ENCODE measurements around the gene TLE6. TPM values are rescaled to one million over a fixed set of nuclear protein-coding genes. Genes with fewer than 3 reads are reported as not detected.
A peak's percentile ranks its signal among the peaks of the same experiment; 100 is the strongest.

The TLE6 gene
- total and polyA plus RNA-seq, 10 of the 15 experiments (the other 5 are each of a cell fraction or from before 2014, with no cell fraction given) = 2.7 to 13.8 (median 6.4) TPM

GRCh38 chr19:2977001-2977745 lies at the start of gene TLE6 (continued):
- TF ChIP-seq MYC (IDR thresholded peaks at IDR 0.05; ENCODE audit: insufficient read depth, insufficient read length, insufficient replicate concordance, low read length, severe bottlenecking) (peak; percentile 48), IRF4 (IDR thresholded peaks at IDR 0.05; ENCODE audit: low read depth, low read length) (no peak), TCF12 (IDR thresholded peaks at IDR 0.05; ENCODE audit: low read depth, low read length) (peak; percentile 48; the same call in 1 of the 2 replicates), SREBF1 (IDR thresholded peaks at IDR 0.05; ENCODE audit: low read length) (no peak), CBFB (IDR thresholded peaks at IDR 0.05; ENCODE audit: low read depth) (no peak), IRF3 (IDR thresholded peaks at IDR 0.05) (no peak; the same call in 1 of the 2 replicates), STAT1 (conservative IDR thresholded peaks at IDR 0.05) (no peak), ZNF622 (IDR thresholded peaks at IDR 0.05) (no peak), NFXL1 (IDR thresholded peaks at IDR 0.05; ENCODE audit: borderline replicate concordance) (no peak), SMC3 (IDR thresholded peaks at IDR 0.05; ENCODE audit: borderline replicate concordance, low read length) (no peak), RAD21 (IDR thresholded peaks at IDR 0.05; ENCODE audit: insufficient read depth, low read depth, low read length) (no peak), SRF (IDR thresholded peaks at IDR 0.05; ENCODE audit: low read depth in 2 of 2, low read length in 2 of 2) (no peak), SUZ12 (IDR thresholded peaks at IDR 0.05; ENCODE audit: unreplicated experiment) (no peak), ZNF274 (IDR thresholded peaks at IDR 0.05; ENCODE audit: insufficient read depth, insufficient read length) (no peak), FOXK2 (IDR thresholded peaks at IDR 0.05) (no peak), SIN3A (IDR thresholded peaks at IDR 0.05; ENCODE audit: low read depth, low read length) (no peak), SUPT20H (IDR thresholded peaks at IDR 0.05; ENCODE audit: borderline replicate concordance, control insufficient read depth, low read depth, low read length) (no peak), IKZF2 (IDR thresholded peaks at IDR 0.05) (no peak), STAT3 (IDR thresholded peaks at IDR 0.05; ENCODE audit: low read depth, low read length) (no peak), LARP7 (IDR thresholded peaks at IDR 0.05) (no peak)
- TF ChIP-seq, protein P1, sequence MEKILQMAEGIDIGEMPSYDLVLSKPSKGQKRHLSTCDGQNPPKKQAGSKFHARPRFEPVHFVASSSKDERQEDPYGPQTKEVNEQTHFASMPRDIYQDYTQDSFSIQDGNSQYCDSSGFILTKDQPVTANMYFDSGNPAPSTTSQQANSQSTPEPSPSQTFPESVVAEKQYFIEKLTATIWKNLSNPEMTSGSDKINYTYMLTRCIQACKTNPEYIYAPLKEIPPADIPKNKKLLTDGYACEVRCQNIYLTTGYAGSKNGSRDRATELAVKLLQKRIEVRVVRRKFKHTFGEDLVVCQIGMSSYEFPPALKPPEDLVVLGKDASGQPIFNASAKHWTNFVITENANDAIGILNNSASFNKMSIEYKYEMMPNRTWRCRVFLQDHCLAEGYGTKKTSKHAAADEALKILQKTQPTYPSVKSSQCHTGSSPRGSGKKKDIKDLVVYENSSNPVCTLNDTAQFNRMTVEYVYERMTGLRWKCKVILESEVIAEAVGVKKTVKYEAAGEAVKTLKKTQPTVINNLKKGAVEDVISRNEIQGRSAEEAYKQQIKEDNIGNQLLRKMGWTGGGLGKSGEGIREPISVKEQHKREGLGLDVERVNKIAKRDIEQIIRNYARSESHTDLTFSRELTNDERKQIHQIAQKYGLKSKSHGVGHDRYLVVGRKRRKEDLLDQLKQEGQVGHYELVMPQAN (conservative IDR thresholded peaks at IDR 0.05) = peak; percentile 59; the same call in 1 of the 2 replicates
- TF ChIP-seq, protein P2, sequence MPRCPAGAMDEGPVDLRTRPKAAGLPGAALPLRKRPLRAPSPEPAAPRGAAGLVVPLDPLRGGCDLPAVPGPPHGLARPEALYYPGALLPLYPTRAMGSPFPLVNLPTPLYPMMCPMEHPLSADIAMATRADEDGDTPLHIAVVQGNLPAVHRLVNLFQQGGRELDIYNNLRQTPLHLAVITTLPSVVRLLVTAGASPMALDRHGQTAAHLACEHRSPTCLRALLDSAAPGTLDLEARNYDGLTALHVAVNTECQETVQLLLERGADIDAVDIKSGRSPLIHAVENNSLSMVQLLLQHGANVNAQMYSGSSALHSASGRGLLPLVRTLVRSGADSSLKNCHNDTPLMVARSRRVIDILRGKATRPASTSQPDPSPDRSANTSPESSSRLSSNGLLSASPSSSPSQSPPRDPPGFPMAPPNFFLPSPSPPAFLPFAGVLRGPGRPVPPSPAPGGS (IDR thresholded peaks at IDR 0.05; ENCODE audit: borderline replicate concordance, insufficient read depth, low read depth, low read length, poor library complexity, severe bottlenecking) = no peak
- TF ChIP-seq, protein P3, sequence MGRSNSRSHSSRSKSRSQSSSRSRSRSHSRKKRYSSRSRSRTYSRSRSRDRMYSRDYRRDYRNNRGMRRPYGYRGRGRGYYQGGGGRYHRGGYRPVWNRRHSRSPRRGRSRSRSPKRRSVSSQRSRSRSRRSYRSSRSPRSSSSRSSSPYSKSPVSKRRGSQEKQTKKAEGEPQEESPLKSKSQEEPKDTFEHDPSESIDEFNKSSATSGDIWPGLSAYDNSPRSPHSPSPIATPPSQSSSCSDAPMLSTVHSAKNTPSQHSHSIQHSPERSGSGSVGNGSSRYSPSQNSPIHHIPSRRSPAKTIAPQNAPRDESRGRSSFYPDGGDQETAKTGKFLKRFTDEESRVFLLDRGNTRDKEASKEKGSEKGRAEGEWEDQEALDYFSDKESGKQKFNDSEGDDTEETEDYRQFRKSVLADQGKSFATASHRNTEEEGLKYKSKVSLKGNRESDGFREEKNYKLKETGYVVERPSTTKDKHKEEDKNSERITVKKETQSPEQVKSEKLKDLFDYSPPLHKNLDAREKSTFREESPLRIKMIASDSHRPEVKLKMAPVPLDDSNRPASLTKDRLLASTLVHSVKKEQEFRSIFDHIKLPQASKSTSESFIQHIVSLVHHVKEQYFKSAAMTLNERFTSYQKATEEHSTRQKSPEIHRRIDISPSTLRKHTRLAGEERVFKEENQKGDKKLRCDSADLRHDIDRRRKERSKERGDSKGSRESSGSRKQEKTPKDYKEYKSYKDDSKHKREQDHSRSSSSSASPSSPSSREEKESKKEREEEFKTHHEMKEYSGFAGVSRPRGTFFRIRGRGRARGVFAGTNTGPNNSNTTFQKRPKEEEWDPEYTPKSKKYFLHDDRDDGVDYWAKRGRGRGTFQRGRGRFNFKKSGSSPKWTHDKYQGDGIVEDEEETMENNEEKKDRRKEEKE (IDR thresholded peaks at IDR 0.05) = no peak

Measured in GM12878 (cell line).